ENCODE results near the gene SMAD7. TPM values are rescaled to one million over a fixed set of nuclear protein-coding genes. Genes with fewer than 3 reads are reported as not detected.
"Not testable (repeated sequence)": the region's sequence is repeated elsewhere in the genome, so short reads cannot be mapped to it uniquely, and the experiment has no call there.

The SMAD7 gene
- total RNA-seq, 1 experiment from 2014 or later, result 12.0 TPM

DNA sequence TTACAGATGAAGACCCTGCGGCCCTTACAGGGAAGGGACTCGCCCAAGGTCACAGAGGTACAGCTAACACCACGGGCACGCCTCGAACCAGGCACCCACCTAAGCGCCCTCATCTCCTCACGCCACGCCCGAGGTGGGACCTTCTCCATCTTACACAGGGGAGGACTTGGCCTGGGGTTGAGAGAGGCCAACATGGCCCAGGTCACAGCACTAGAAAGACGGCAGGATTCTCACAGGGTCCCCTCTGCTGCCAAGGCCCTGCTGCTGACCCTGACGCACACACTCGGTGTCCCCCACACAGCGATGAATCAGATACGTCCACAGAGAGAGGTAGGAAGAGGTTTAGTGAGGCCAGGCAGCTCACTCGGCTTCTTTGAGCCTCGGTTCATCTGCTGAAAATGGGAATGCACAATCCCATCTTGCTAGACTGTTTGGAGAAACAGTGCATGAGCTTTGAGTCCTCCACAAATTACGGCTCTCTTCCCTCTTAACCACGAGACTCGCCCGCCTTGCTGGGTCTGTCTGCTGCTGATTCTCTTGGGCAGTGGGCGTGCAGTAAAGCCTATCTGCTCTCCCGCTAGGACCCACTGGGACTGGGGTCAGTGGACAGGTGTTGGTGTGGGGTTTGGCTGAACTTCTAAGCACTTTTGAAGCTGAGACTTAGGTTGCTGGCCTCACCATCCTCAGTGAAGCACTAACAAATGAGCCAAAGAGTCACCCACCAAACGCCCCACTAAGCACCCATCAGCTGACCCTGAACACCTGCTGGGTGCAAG is 79.2 kb downstream of the SMAD7 start:
- H3K36me3 ChIP-seq (ENCODE audit: insufficient read depth, low read length, poor library complexity, severe bottlenecking), result no peaks in the 10 kb centered on the region
- intact Hi-C loops (cut with micrococcal nuclease; ENCODE audit: unreplicated experiment), result no loop called here
- H3K9me3 ChIP-seq (ENCODE audit: low read depth, low read length, poor library complexity, severe bottlenecking), result no peaks in the 10 kb centered on the region
- CTCF ChIA-PET, result no interaction called here
- POLR2A ChIA-PET (ENCODE audit: low non-redundant PET), result no interaction called here
- H3K4me1 ChIP-seq (ENCODE audit: insufficient read depth, low read length, poor library complexity, severe bottlenecking), result no peaks in the 10 kb centered on the region
- no peak for DNase-seq (ENCODE audit: low spot score)
- TF ChIP-seq, protein P1, sequence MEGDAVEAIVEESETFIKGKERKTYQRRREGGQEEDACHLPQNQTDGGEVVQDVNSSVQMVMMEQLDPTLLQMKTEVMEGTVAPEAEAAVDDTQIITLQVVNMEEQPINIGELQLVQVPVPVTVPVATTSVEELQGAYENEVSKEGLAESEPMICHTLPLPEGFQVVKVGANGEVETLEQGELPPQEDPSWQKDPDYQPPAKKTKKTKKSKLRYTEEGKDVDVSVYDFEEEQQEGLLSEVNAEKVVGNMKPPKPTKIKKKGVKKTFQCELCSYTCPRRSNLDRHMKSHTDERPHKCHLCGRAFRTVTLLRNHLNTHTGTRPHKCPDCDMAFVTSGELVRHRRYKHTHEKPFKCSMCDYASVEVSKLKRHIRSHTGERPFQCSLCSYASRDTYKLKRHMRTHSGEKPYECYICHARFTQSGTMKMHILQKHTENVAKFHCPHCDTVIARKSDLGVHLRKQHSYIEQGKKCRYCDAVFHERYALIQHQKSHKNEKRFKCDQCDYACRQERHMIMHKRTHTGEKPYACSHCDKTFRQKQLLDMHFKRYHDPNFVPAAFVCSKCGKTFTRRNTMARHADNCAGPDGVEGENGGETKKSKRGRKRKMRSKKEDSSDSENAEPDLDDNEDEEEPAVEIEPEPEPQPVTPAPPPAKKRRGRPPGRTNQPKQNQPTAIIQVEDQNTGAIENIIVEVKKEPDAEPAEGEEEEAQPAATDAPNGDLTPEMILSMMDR (conservative IDR thresholded peaks at IDR 0.05; ENCODE audit: low read depth, low read length), result no peak
- no peak for TF ChIP-seq EZH2 (IDR thresholded peaks at IDR 0.05; ENCODE audit: borderline replicate concordance, low read depth, low read length, poor library complexity, severe bottlenecking)
- no peak overlapping the region for H3K27ac ChIP-seq (ENCODE audit: low read depth, low read length, poor library complexity, severe bottlenecking)
- no peaks in the 10 kb centered on the region for H3K27me3 ChIP-seq (replicated peaks; ENCODE audit: insufficient read depth, low read depth, low read length, poor library complexity)
- BruUV-seq (replicated peaks), result no TSS peak
- no peak overlapping the region for H3K4me3 ChIP-seq (ENCODE audit: low read depth, low read length, poor library complexity, severe bottlenecking)

DNA sequence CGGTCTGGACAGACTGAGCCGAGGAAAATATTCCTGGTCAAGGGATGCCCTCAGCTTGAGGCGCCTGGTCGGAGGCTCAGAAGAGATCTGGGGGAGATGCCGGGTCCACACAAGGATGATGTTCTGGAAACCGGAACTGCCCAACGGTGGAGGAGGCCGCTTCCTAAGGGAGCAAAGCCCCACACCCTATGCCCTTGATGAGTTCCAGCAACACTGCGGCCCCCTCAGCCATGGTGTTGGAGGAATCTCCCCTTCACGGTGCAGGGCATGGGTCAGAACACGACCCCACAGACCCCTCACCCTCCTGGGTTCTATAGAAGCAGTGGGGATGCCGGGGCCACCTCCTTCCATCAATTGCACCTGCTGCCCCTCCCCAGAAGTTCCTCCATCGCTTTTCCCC is 79.8 kb downstream of the SMAD7 start:
- H3K27ac ChIP-seq (ENCODE audit: low read depth, low read length, poor library complexity, severe bottlenecking); H3K27me3 ChIP-seq (replicated peaks; ENCODE audit: insufficient read depth, low read depth, low read length, poor library complexity); CTCF ChIA-PET; H3K4me1 ChIP-seq (ENCODE audit: insufficient read depth, low read length, poor library complexity, severe bottlenecking); DNase-seq (ENCODE audit: low spot score); H3K4me3 ChIP-seq (ENCODE audit: low read depth, low read length, poor library complexity, severe bottlenecking); H3K9me3 ChIP-seq (ENCODE audit: low read depth, low read length, poor library complexity, severe bottlenecking); H3K36me3 ChIP-seq (ENCODE audit: insufficient read depth, low read length, poor library complexity, severe bottlenecking); POLR2A ChIA-PET (ENCODE audit: low non-redundant PET); BruUV-seq (replicated peaks); intact Hi-C loops (cut with micrococcal nuclease; ENCODE audit: unreplicated experiment): not testable (repeated sequence)

All from A673 (cell line).